GM12865 (cell line): ENCODE measurements around the gene TMEM80.
A peak's percentile ranks its signal among the peaks of the same experiment; 100 is the strongest.

Source experiments
- DNase-seq: peaks from one replicate; pipeline ENCODE4 v3.0.0; 2010; ENCODE audit warnings: low read depth
- H3K4me3 ChIP-seq: 2 replicates; pipeline ENCODE4 v1.5.1; 2011; ENCODE audit warnings: mild to moderate bottlenecking, low read depth, low read length, control low read depth
- CTCF ChIP-seq: IDR thresholded peaks from 2 replicates; pipeline ENCODE4 v1.5.1; 2011; ENCODE audit warnings: low read length, control low read depth, low read depth, inconsistent platforms; ENCODE audit not compliant: insufficient read depth; ENCODE audit errors: missing control alignments

The TMEM80 gene

DNA sequence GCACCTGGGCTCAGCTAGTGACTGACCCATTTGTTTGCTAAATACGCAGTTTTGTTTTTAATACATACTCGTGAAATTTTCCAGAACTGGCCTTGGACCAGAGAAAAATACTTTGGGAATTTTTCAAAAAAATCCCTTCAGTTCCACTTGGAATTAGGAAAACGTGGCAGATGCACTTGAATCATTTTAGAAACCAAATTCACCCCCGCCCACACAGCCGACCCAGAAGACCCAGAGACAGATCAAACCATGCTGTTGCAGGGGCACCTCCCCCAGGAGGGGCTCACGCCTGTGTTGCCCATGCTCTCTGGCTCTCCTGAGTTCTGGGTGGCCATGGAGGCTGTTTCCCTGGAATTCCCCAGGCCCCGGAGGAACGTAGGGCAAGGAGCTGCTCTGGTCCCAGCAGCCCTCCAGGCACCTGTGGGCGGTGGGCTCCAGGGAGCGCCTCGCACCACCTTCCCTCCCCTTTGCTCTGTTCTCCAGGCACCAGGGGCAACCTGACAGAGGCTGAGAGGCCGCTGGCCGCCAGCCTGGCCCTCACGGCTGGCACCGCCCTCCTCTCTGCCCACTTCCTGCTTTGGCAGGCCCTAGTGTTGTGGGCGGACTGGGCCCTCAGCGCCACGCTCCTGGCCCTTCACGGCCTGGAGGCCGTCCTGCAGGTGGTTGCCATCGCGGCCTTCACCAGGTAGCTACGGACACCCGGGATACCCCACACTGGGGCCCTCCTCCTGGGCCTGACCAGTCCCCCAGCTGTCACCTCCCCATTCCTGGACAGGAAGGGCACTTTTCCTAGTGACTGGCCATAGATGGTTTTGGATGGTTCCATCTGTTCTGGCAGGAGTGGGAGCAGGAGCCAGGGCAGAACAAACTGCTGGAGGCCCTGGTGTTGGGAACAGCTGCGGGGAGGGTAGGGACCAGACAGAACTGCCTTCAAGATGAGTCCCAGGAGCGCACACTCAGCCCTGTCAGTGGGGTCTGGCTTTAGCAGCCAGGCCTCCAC lies 7.1 kb downstream of the TMEM80 start:
- no peak for DNase-seq
- H3K4me3 ChIP-seq: no peak overlapping the region
- TF ChIP-seq CTCF: no peak

DNA sequence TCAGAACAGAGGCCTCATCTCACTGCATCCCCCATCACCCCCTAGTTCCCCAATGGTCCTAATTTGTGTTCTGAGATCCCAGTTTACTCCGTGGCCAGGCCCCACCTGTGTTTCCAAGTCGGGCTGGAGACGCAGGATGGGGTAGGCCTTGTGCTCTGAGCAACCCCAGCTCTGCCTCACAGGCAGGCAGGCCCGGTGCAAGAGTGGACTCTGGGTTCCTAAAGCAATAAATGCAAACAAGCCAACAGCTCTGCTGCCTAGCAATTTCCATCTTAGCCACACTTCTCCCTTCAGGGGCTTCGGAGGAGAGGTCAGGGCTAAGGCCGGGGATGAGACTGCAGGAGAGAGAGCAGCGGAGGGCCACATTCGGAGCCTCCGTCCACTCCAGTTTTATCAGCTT lies 7.9 kb downstream of the TMEM80 start:
- H3K4me3 ChIP-seq: no peak overlapping the region
- TF ChIP-seq CTCF: no peak
- DNase-seq: no peak

- TF ChIP-seq CTCF: no peak
- no peak overlapping the region for H3K4me3 ChIP-seq
These were observed 8.6 kb downstream of the TMEM80 start for GRCh38 chr11:704228-704674.

DNA sequence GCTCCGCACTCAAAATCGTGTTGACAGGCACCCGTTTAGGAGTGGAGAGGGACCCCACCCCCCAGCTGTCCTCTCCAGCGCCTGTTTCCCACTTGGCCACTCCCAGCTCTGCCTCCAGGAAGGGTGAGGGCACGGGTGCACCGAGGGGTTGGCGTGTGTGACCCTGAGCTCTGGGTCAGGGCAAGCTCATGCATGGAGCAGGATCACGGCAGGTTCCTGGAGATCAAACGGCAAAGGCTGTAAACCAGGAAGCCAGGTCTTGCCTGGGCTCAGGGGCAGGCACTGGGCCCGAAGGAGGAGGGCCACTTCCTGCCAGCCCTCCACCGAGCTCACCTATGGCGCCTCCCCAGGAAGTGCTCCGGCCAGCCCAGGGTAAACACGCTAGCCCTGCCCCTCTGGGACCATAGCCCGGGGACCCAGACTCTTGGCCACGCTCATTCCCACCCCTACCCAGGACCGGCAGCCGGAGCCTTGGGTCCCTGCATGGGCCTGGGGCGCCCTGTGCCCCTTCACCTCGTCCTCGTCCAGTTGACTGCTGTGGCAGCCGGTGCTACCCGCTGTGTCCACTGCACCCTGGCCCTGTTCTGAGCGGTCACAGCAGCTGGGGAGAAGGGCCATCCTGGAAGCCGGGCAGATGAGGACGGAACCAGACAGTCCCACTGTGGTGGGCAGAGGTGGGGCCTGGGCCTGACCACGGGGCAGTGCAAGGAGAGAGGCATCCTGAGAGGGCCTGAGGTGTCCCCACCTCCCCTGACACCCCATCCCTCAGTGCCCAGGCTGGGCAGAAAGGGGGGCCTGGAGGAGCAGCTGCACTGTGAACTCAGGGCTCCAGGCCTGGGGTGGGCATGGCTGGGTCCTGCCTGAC lies 9.4 kb downstream of the TMEM80 start:
- TF ChIP-seq CTCF: no peak
- no peak for DNase-seq
- no peak overlapping the region for H3K4me3 ChIP-seq

More at GRCh38 chr11:704228-704674, 8.6 kb downstream of the TMEM80 start:
- DNase-seq: no peak

DNA sequence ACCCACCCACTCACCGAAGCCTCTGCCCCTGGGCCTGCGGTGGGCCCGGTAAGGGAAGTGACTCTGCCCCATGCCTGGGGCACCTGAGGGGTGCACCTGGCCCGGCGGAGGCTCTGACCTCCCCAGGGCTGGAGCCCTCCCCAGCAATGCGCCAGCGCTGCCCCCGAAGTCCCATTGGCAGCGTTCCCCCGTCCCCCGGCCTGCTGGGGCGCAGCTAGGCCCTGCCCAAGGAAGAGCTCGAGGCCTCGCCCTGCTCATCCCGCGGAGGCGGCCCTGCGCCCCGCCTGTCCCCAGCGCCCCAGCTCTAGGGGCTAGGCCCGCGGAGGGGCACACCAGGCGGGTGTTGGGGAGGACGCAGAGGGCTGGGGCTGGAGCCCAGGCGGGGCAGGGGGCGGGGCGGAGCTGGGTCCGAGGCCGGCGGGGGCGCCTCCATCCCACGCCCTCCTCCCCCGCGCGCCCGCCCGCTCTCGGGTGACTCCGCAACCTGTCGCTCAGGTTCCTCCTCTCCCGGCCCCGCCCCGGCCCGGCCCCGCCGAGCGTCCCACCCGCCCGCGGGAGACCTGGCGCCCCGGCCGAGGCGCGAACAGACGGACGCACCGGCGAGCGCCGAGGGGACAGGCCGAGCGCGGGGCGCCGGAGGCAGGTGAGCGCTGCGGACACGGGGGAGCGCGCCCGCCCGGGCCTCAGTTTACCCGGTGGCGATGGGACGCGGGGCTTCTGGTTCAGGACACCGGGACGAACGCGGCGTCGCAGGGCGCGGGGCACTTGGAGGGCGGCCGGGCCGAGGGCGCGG lies 10.2 kb downstream of the TMEM80 start, which contains the start of gene EPS8L2:
Gene EPS8L2 (plus strand): TSS at position 586 of the 793 bp plus-strand sequence. CDS start 3,177 bp downstream, outside the sequence.
- no peak for DNase-seq
- TF ChIP-seq CTCF: no peak
- peak within 1 kb of the TSS; percentile 2 for H3K4me3 ChIP-seq

DNA sequence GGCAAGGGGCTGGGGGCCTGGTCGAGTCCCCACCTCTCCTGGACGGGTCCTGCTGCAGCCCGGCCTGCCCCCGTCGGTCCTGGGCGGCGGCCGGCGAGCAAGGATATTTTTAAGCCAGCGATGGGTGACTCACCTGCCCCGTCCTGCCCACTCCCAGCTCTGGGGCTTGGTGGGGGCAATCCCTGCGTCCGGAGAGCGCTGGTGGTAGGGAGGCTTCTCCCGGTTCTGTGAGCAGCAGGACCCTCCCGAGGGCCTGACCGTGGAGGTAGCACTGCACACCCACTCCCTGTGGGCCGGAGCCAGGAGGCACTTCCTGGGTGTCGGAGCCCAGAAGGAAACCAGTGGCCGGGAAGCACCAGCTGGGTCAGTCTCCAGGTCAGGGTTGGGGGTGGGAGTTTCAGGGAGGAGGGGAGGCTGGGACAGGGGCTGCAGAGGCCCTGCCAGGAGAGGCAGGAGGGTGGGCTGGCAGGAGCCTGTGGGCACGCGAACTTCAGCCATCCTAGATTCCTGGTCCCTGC lies 10.9 kb downstream of the TMEM80 start:
- TF ChIP-seq CTCF: no peak
- H3K4me3 ChIP-seq: peak overlapping the region; percentile 2
- no peak for DNase-seq
